VCaP (cell line): ENCODE data around the gene FGD4.

Experiments used
- H3K27ac ChIP-seq: fragments of 450-650 bp; 2 replicates; pipeline ENCODE4 v1.5.1; 2017
- CTCF ChIP-seq: fragments of 450-650 bp; conservative IDR thresholded peaks from 2 replicates; pipeline ENCODE4 v1.5.1; 2017; ENCODE audit warnings: mild to moderate bottlenecking, moderate library complexity

The FGD4 gene

DNA sequence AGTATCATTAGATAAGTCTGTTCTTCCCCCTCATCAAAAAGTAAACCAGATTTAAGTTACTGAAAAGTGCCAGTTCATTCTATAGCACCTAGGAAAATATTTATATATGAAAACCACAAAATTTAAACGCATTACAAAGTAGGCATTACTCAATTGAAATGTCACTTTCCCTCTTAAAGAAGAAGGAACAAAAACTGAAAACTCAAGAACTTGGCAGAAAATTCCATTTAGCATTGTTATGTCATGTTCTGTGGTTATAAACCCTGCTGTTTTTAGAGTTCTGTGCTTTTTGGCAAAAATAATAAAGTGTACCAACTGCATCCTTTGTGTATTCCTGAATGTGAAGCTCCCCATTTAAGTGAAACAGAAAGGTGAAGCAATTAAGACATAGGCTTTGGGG lies 3.6 kb downstream of the FGD4 start:
- no peak for TF ChIP-seq CTCF
- H3K27ac ChIP-seq = no peak overlapping the region

- TF ChIP-seq CTCF = no peak
- no peak overlapping the region for H3K27ac ChIP-seq
These were observed 8.4 kb downstream of the FGD4 start for GRCh38 chr12:32407795-32408194.

GRCh38 chr12:32413412-32413811 lies 14.1 kb downstream of the FGD4 start:
- TF ChIP-seq CTCF = no peak
- no peak overlapping the region for H3K27ac ChIP-seq

GRCh38 chr12:32418221-32418620 lies 18.9 kb downstream of the FGD4 start:
- no peak for TF ChIP-seq CTCF
- no peak overlapping the region for H3K27ac ChIP-seq

GRCh38 chr12:32418903-32419519 lies 19.7 kb downstream of the FGD4 start:
- H3K27ac ChIP-seq = no peak overlapping the region
- no peak for TF ChIP-seq CTCF

DNA sequence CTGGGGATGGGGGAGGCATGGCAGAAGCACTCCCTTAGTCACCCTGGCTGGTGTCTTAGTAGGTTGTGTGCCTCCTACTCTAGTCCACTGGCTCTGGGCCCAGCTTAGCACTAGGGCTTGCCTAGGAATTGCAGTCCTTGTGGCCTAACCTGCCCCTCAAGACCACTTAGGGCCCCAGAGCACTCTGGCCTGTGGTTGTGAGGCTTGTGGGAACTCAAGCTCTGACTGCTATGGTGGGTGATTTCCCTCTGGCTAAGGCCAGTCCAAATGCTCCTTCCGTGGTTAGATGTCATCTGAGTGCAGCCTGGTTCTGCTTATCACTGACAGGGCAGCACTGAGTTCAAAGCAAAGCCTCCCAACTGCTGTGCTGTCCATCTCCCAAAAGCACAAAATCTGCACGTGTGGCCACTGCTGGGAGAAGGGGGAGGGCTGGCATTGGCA lies 20.2 kb downstream of the FGD4 start:
- no peak overlapping the region for H3K27ac ChIP-seq
- TF ChIP-seq CTCF = no peak

GRCh38 chr12:32420356-32420755 lies 21.0 kb downstream of the FGD4 start:
- H3K27ac ChIP-seq = no peak overlapping the region
- TF ChIP-seq CTCF = no peak

DNA sequence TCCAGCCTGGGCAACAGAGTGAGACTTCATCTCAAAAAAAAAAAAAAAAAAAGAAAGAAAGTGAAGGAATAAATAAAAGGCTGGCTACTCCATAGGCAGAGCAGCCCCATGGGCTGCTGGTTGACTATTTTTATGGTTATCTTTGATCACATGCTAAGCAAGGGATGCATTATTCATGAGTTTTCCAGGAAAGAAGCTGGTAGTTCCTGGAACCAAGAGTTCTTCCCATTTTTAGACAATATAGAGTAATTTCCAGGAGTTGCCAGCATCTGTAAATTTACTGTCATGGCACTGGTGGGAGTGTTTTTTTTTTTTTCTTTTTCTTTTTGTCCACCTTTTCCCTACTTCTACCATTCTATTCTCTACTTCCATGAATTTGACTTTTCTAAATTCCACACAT lies 24.2 kb downstream of the FGD4 start:
- TF ChIP-seq CTCF = no peak
- H3K27ac ChIP-seq = no peak overlapping the region
